NB4 (cell line): ENCODE measurements around the gene TMTC2.

Source experiments
- DNase-seq: peaks from one replicate; pipeline ENCODE4 v3.0.0; 2010; ENCODE audit warnings: low read depth
- H3K4me3 ChIP-seq: one replicate; pipeline ENCODE4 v1.5.1; 2011; ENCODE audit warnings: mild to moderate bottlenecking, low read depth, low read length, moderate library complexity
- CTCF ChIP-seq: IDR thresholded peaks from one replicate; pipeline ENCODE4 v1.5.1; 2012; ENCODE audit warnings: low read depth, low read length
- MAX ChIP-seq: IDR thresholded peaks from 2 replicates; pipeline ENCODE4 v1.6.1; 2011; ENCODE audit warnings: low read depth, low read length
- MYC ChIP-seq: IDR thresholded peaks from 2 replicates; pipeline ENCODE4 v1.6.1; 2011; ENCODE audit warnings: low read depth, low read length
- POLR2A ChIP-seq: IDR thresholded peaks from 2 replicates; pipeline ENCODE4 v1.6.1; 2011; ENCODE audit warnings: mild to moderate bottlenecking; ENCODE audit not compliant: insufficient read length; ENCODE audit errors: extremely low read depth

TMTC2 gene

GRCh38 chr12:82749015-82749414 is 62.3 kb downstream of the TMTC2 start:
- TF ChIP-seq MYC = no peak
- TF ChIP-seq MAX = no peak
- TF ChIP-seq CTCF = no peak
- TF ChIP-seq POLR2A = no peak

GRCh38 chr12:82754856-82755255 is 68.2 kb downstream of the TMTC2 start:
- DNase-seq = no peak
- H3K4me3 ChIP-seq = no peak overlapping the region
- no peak for TF ChIP-seq MYC
- no peak for TF ChIP-seq MAX
- TF ChIP-seq POLR2A = no peak
- TF ChIP-seq CTCF = no peak

More at GRCh38 chr12:82749015-82749414, 62.3 kb downstream of the TMTC2 start:
- no peak overlapping the region for H3K4me3 ChIP-seq
- no peak for DNase-seq

- no peak overlapping the region for H3K4me3 ChIP-seq
- TF ChIP-seq CTCF (no peak), MAX (no peak), POLR2A (no peak), MYC (no peak)
- DNase-seq = no peak
Observed at GRCh38 chr12:82756303-82756702, 69.6 kb downstream of the TMTC2 start.

GRCh38 chr12:82757059-82757458 is 70.4 kb downstream of the TMTC2 start:
- DNase-seq = no peak
- no peak overlapping the region for H3K4me3 ChIP-seq
- no peak for TF ChIP-seq POLR2A
- TF ChIP-seq MYC = no peak
- TF ChIP-seq MAX = no peak
- no peak for TF ChIP-seq CTCF

GRCh38 chr12:82757656-82758055 is 71.0 kb downstream of the TMTC2 start:
- TF ChIP-seq POLR2A (no peak), CTCF (no peak), MYC (no peak), MAX (no peak)
- H3K4me3 ChIP-seq = no peak overlapping the region
- DNase-seq = no peak

- DNase-seq = peak; percentile 23
- H3K4me3 ChIP-seq = no peak overlapping the region
- no peak for TF ChIP-seq CTCF
- no peak for TF ChIP-seq MYC
- no peak for TF ChIP-seq MAX
- TF ChIP-seq POLR2A = no peak
Observed at GRCh38 chr12:82758749-82759330, 72.1 kb downstream of the TMTC2 start.
